ENCODE results near the gene TM7SF3.

GRCh38 chr12:26987634-26988424, 26.4 kb downstream of the TM7SF3 start:
- TF ChIP-seq CTCF (IDR thresholded peaks at IDR 0.05) = no peak
- TF ChIP-seq POLR2A (IDR thresholded peaks at IDR 0.05) = no peak
